ENCODE results near the gene SOX12. TPM values are rescaled to one million over a fixed set of nuclear protein-coding genes. Genes with fewer than 3 reads are reported as not detected.

The SOX12 gene
- total RNA-seq, 4 donors from 2014 or later: 3.5 to 14.4 (median 7.2) TPM

- H3K36me3 ChIP-seq: peaks cover 0 to 1% (median 0%) of the 10 kb centered on the region in 4 donors
- no peak for DNase-seq (ENCODE audit: extremely low spot score)
- intact Hi-C loops (cut with DNase I): no loop called here
- no peak overlapping the region for H3K27ac ChIP-seq (replicated peaks in 1 of 4)
- TF ChIP-seq POLR2A (IDR thresholded peaks at IDR 0.05; ENCODE audit: low read depth) (no peak), EP300 (IDR thresholded peaks at IDR 0.05) (no peak), POLR2AphosphoS5 (IDR thresholded peaks at IDR 0.05) (no peak)
- TF ChIP-seq, protein P1, sequence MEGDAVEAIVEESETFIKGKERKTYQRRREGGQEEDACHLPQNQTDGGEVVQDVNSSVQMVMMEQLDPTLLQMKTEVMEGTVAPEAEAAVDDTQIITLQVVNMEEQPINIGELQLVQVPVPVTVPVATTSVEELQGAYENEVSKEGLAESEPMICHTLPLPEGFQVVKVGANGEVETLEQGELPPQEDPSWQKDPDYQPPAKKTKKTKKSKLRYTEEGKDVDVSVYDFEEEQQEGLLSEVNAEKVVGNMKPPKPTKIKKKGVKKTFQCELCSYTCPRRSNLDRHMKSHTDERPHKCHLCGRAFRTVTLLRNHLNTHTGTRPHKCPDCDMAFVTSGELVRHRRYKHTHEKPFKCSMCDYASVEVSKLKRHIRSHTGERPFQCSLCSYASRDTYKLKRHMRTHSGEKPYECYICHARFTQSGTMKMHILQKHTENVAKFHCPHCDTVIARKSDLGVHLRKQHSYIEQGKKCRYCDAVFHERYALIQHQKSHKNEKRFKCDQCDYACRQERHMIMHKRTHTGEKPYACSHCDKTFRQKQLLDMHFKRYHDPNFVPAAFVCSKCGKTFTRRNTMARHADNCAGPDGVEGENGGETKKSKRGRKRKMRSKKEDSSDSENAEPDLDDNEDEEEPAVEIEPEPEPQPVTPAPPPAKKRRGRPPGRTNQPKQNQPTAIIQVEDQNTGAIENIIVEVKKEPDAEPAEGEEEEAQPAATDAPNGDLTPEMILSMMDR (IDR thresholded peaks at IDR 0.05): no peak
- H3K27me3 ChIP-seq: no peaks in the 10 kb centered on the region
- WGBS: 82% methylated on average over 7 of the region's 7 CpGs
- H3K4me3 ChIP-seq: no peak overlapping the region
- no peaks in the 10 kb centered on the region for H3K9me3 ChIP-seq
- H3K4me1 ChIP-seq: peaks cover 14 to 25% (median 18%) of the 10 kb centered on the region in 4 donors
Observed at GRCh38 chr20:311609-312008, 13.7 kb upstream of the SOX12 start.

- H3K4me1 ChIP-seq: peaks cover 14 to 25% (median 18%) of the 10 kb centered on the region in 4 donors
- H3K27ac ChIP-seq (replicated peaks in 1 of 4): no peak overlapping the region
- H3K4me3 ChIP-seq: no peak overlapping the region
- intact Hi-C loops (cut with DNase I): no loop called here
- no peaks in the 10 kb centered on the region for H3K27me3 ChIP-seq
- H3K9me3 ChIP-seq: no peaks in the 10 kb centered on the region
- H3K36me3 ChIP-seq: peaks cover 0 to 6% (median 2%) of the 10 kb centered on the region in 4 donors
- 91% methylated on average over 8 of the region's 8 CpGs for WGBS
- no peak for TF ChIP-seq POLR2A (IDR thresholded peaks at IDR 0.05; ENCODE audit: low read depth)
- no peak for TF ChIP-seq EP300 (IDR thresholded peaks at IDR 0.05)
- no peak for TF ChIP-seq POLR2AphosphoS5 (IDR thresholded peaks at IDR 0.05)
- TF ChIP-seq, protein P1 (IDR thresholded peaks at IDR 0.05): no peak
- DNase-seq (ENCODE audit: extremely low spot score): no peak
Observed at GRCh38 chr20:312067-312466, 13.3 kb upstream of the SOX12 start.

- no peaks in the 10 kb centered on the region for H3K27me3 ChIP-seq
- no peak overlapping the region for H3K4me3 ChIP-seq
- intact Hi-C loops (cut with DNase I): no loop called here
- 76% methylated on average over 1 of the region's 1 CpG for WGBS
- TF ChIP-seq POLR2AphosphoS5 (IDR thresholded peaks at IDR 0.05): no peak
- TF ChIP-seq POLR2A (IDR thresholded peaks at IDR 0.05; ENCODE audit: low read depth): no peak
- TF ChIP-seq, protein P1 (IDR thresholded peaks at IDR 0.05): no peak
- no peak for TF ChIP-seq EP300 (IDR thresholded peaks at IDR 0.05)
- H3K4me1 ChIP-seq: peaks cover 14 to 25% (median 18%) of the 10 kb centered on the region in 4 donors
- peaks cover 0 to 10% (median 7%) of the 10 kb centered on the region in 4 donors for H3K36me3 ChIP-seq
- no peaks in the 10 kb centered on the region for H3K9me3 ChIP-seq
- DNase-seq (ENCODE audit: extremely low spot score): no peak
- no peak overlapping the region for H3K27ac ChIP-seq (replicated peaks in 1 of 4)
Observed at GRCh38 chr20:312866-313265, 12.5 kb upstream of the SOX12 start.

DNA sequence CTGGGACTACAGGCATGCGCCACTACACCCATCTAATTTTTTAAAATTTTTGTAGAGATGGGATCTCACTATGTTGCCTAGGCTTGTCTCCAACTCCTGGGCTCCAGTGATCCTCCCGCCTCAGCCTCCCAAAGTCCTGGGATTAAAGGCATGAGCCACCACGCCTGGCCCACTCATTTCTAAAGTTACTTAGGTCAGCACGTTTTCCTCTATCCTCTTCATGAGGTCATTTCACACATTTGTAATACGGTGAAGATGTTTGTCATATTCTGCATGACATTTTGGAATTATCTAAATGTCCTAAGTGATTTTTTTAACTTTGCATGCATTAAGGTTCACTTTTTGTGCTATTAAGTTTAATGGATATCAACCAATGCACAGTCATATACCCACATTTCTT lies 11.9 kb upstream of the SOX12 start:
- Histone ChIP-seq H3K4me1 (peaks cover 14 to 25% (median 18%) of the 10 kb centered on the region in 4 donors), H3K4me3 (no peak overlapping the region), H3K9me3 (no peaks in the 10 kb centered on the region), H3K27me3 (no peaks in the 10 kb centered on the region), H3K36me3 (peaks cover 0 to 15% (median 9%) of the 10 kb centered on the region in 4 donors), H3K27ac (replicated peaks in 1 of 4) (no peak overlapping the region)
- intact Hi-C loops (cut with DNase I): no loop called here
- WGBS: 97% methylated on average over 5 of the region's 5 CpGs
- TF ChIP-seq, protein P1 (IDR thresholded peaks at IDR 0.05): no peak
- no peak for TF ChIP-seq EP300 (IDR thresholded peaks at IDR 0.05)
- no peak for TF ChIP-seq POLR2A (IDR thresholded peaks at IDR 0.05; ENCODE audit: low read depth)
- no peak for TF ChIP-seq POLR2AphosphoS5 (IDR thresholded peaks at IDR 0.05)
- DNase-seq (ENCODE audit: extremely low spot score): no peak

DNA sequence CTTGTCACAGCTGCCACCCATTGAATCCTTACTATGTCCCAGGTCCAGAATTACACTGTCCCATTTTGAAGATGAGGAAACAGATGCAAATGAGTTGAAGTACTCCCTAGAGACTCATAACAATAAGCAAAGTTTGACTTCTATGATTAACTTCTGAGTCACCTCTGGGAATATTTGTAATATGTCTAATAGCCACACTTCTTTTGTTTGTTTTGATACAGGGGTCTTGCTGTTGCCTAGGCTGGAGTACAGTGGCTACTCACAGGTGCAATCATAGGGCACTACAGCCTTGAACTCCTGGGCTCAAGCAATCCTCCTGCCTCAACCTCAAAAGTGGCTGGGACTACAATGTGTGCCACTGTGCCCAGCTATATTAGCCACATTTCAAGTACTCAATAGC lies 11.4 kb upstream of the SOX12 start:
- H3K9me3 ChIP-seq: no peaks in the 10 kb centered on the region
- no peaks in the 10 kb centered on the region for H3K27me3 ChIP-seq
- no peak overlapping the region for H3K27ac ChIP-seq (replicated peaks in 1 of 4)
- no peak for TF ChIP-seq POLR2AphosphoS5 (IDR thresholded peaks at IDR 0.05)
- intact Hi-C loops (cut with DNase I): no loop called here
- no peak for DNase-seq (ENCODE audit: extremely low spot score)
- H3K4me3 ChIP-seq: no peak overlapping the region
- peaks cover 14 to 22% (median 18%) of the 10 kb centered on the region in 4 donors for H3K4me1 ChIP-seq
- peaks cover 0 to 16% (median 10%) of the 10 kb centered on the region in 4 donors for H3K36me3 ChIP-seq

Data from esophagus muscularis mucosa (tissue), 4 donors.